HepG2 (cell line): ENCODE data around the gene VAC14. TPM values are rescaled to one million over a fixed set of nuclear protein-coding genes. Genes with fewer than 3 reads are reported as not detected.

ENCODE experiments used
- ATF6 ChIP-seq: sonication (generic); formaldehyde crosslinking; conservative IDR thresholded peaks from 2 replicates; pipeline ENCODE4 v1.4.0; 2020; ENCODE audit warnings: missing genetic modification reagents
- DRAP1 ChIP-seq: IDR thresholded peaks from 2 replicates; pipeline ENCODE4 v1.6.1; 2016; ENCODE audit warnings: missing genetic modification reagents, missing compliant biosample characterization
- EEA1 ChIP-seq: sonication (generic); formaldehyde crosslinking; IDR thresholded peaks from 2 replicates; pipeline ENCODE4 v1.5.1; 2020; ENCODE audit warnings: mild to moderate bottlenecking, missing genetic modification reagents, borderline replicate concordance
- MTA1 ChIP-seq: sonication (generic); formaldehyde crosslinking; IDR thresholded peaks from 2 replicates; pipeline ENCODE4 v1.4.0; 2020; ENCODE audit warnings: missing genetic modification reagents, mild to moderate bottlenecking, borderline replicate concordance
- NR1H2 ChIP-seq: sonication (generic); formaldehyde crosslinking; IDR thresholded peaks from 2 replicates; pipeline ENCODE4 v1.8.1; 2022; ENCODE audit warnings: low read depth, missing genetic modification reagents, borderline replicate concordance
- SETDB1 ChIP-seq: sonication (generic); formaldehyde crosslinking; IDR thresholded peaks from 2 replicates; pipeline ENCODE4 v1.5.1; 2020; ENCODE audit warnings: missing genetic modification reagents, mild to moderate bottlenecking, borderline replicate concordance
- TRAFD1 ChIP-seq: sonication (generic); formaldehyde crosslinking; IDR thresholded peaks from 2 replicates; pipeline ENCODE4 v1.5.1; 2020; ENCODE audit warnings: missing genetic modification reagents, mild to moderate bottlenecking, borderline replicate concordance
- ZNF343 ChIP-seq: sonication (generic); formaldehyde crosslinking; IDR thresholded peaks from 2 replicates; pipeline ENCODE4 v1.4.0; 2020; ENCODE audit warnings: mild to moderate bottlenecking, missing genetic modification reagents
- ZNF577 ChIP-seq: sonication (generic); formaldehyde crosslinking; IDR thresholded peaks from 2 replicates; pipeline ENCODE4 v1.4.0; 2020; ENCODE audit warnings: mild to moderate bottlenecking, low read depth, missing genetic modification reagents, borderline replicate concordance
- ZNF614 ChIP-seq: IDR thresholded peaks from 2 replicates; pipeline ENCODE4 v1.6.1; 2018; ENCODE audit warnings: missing biosample characterization, missing genetic modification reagents, inconsistent platforms, borderline replicate concordance
- polyA plus RNA-seq, 8 experiments: library from polyadenylated mRNA; depleted of rRNA in 3 of 8; stranded (reverse) in 7 of 8; unstranded in 1 of 8; fragments of >200 nt; fragmentation: Illumina TruSeq in 4 of 8; extraction: Trizol in 4 of 8; gene quantifications; 2 replicates each; pipeline versions ENCODE4 v1.2.1 to v1.2.3, GENCODE V29; 2011 to 2016; ENCODE audit warnings: low read depth in 4 of 8, missing spikeins in 1 of 8, mixed read lengths in 1 of 8; ENCODE audit not compliant: insufficient read depth in 1 of 8
- total RNA-seq, 5 experiments: library from RNA; depleted of rRNA; stranded (reverse); fragments of >200 nt; fragmentation: Illumina TruSeq; extraction: Trizol; gene quantifications; 2 replicates each; pipeline ENCODE4 v1.2.3, GENCODE V29; 2016; ENCODE audit warnings: low read depth in 1 of 5
- TF ChIP-seq, protein P1 (sequence below): sonication (generic); formaldehyde crosslinking; IDR thresholded peaks from 2 replicates; pipeline ENCODE4 v1.4.0; 2020; ENCODE audit warnings: missing genetic modification reagents
- TF ChIP-seq, protein P2 (sequence below): sonication (generic); formaldehyde crosslinking; IDR thresholded peaks from 2 replicates; pipeline ENCODE4 v1.5.1; 2020; ENCODE audit warnings: mild to moderate bottlenecking, missing genetic modification reagents, borderline replicate concordance

Gene VAC14
- total and polyA plus RNA-seq, 2 of the 13 experiments (the other 11 are each of a cell fraction or from before 2014, with no cell fraction given), result 23.5 to 24.6 TPM

- TF ChIP-seq, protein P1, sequence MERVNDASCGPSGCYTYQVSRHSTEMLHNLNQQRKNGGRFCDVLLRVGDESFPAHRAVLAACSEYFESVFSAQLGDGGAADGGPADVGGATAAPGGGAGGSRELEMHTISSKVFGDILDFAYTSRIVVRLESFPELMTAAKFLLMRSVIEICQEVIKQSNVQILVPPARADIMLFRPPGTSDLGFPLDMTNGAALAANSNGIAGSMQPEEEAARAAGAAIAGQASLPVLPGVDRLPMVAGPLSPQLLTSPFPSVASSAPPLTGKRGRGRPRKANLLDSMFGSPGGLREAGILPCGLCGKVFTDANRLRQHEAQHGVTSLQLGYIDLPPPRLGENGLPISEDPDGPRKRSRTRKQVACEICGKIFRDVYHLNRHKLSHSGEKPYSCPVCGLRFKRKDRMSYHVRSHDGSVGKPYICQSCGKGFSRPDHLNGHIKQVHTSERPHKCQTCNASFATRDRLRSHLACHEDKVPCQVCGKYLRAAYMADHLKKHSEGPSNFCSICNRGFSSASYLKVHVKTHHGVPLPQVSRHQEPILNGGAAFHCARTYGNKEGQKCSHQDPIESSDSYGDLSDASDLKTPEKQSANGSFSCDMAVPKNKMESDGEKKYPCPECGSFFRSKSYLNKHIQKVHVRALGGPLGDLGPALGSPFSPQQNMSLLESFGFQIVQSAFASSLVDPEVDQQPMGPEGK (CRISPR knock-in tag), result peak; percentile 95
- TF ChIP-seq ATF6 (0 out of 2 replicates have a peak, but pooled peaks have one; percentile 17), DRAP1 (0 out of 2 replicates have a peak, but pooled peaks have one; percentile 47), NR1H2 (CRISPR knock-in tag) (no peak), TRAFD1 (no peak), ZNF577 (CRISPR knock-in tag) (no peak), EEA1 (no peak; the same call in none of the 2 replicates), ZNF614 (CRISPR knock-in tag) (peak; percentile 75; the same call in 1 of the 2 replicates), MTA1 (CRISPR knock-in tag) (peak; percentile 61), ZNF343 (peak; percentile 88; the same call in 1 of the 2 replicates), SETDB1 (CRISPR knock-in tag) (no peak)
- TF ChIP-seq, protein P2, sequence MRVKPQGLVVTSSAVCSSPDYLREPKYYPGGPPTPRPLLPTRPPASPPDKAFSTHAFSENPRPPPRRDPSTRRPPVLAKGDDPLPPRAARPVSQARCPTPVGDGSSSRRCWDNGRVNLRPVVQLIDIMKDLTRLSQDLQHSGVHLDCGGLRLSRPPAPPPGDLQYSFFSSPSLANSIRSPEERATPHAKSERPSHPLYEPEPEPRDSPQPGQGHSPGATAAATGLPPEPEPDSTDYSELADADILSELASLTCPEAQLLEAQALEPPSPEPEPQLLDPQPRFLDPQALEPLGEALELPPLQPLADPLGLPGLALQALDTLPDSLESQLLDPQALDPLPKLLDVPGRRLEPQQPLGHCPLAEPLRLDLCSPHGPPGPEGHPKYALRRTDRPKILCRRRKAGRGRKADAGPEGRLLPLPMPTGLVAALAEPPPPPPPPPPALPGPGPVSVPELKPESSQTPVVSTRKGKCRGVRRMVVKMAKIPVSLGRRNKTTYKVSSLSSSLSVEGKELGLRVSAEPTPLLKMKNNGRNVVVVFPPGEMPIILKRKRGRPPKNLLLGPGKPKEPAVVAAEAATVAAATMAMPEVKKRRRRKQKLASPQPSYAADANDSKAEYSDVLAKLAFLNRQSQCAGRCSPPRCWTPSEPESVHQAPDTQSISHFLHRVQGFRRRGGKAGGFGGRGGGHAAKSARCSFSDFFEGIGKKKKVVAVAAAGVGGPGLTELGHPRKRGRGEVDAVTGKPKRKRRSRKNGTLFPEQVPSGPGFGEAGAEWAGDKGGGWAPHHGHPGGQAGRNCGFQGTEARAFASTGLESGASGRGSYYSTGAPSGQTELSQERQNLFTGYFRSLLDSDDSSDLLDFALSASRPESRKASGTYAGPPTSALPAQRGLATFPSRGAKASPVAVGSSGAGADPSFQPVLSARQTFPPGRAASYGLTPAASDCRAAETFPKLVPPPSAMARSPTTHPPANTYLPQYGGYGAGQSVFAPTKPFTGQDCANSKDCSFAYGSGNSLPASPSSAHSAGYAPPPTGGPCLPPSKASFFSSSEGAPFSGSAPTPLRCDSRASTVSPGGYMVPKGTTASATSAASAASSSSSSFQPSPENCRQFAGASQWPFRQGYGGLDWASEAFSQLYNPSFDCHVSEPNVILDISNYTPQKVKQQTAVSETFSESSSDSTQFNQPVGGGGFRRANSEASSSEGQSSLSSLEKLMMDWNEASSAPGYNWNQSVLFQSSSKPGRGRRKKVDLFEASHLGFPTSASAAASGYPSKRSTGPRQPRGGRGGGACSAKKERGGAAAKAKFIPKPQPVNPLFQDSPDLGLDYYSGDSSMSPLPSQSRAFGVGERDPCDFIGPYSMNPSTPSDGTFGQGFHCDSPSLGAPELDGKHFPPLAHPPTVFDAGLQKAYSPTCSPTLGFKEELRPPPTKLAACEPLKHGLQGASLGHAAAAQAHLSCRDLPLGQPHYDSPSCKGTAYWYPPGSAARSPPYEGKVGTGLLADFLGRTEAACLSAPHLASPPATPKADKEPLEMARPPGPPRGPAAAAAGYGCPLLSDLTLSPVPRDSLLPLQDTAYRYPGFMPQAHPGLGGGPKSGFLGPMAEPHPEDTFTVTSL (CRISPR knock-in tag), result peak; percentile 85; the same call in 1 of the 2 replicates
Measured at GRCh38 chr16:70724146-70725023, 76.6 kb downstream of the VAC14 start (continued).
